HG03432 (cell line): ENCODE data around the gene GNAQ.
"Not testable (repeated sequence)": the region's sequence is repeated elsewhere in the genome, so short reads cannot be mapped to it uniquely, and the experiment has no call there.

Source experiments
- ATAC-seq: cut with Tn5 transposase; IDR thresholded peaks from one replicate; pipeline ENCODE4 v1.9.1; 2021; ENCODE audit warnings: mild to moderate bottlenecking, moderate library complexity; ENCODE audit not compliant: unreplicated experiment

GNAQ gene

GRCh38 chr9:77750981-77751340 is 280.6 kb downstream of the GNAQ start:
- no peak for ATAC-seq

DNA sequence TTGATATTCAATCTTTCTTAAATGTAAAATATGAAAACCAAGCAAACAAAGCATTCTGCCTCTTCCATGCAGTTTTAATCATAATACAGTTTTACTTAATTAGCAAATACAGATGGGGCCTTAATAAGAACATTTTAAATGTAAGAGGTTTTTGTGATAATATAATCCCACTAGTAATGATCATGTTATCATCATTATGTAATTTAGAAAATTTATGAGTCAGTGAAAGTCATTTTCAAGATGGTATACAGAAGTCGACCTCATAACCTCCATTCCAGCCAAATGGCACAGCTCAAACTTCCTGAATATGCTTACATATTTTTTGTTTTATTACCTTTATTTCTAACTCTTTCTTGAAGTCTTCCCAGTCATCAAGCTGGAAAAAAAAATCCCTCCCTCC is 281.3 kb downstream of the GNAQ start:
- ATAC-seq = no peak

DNA sequence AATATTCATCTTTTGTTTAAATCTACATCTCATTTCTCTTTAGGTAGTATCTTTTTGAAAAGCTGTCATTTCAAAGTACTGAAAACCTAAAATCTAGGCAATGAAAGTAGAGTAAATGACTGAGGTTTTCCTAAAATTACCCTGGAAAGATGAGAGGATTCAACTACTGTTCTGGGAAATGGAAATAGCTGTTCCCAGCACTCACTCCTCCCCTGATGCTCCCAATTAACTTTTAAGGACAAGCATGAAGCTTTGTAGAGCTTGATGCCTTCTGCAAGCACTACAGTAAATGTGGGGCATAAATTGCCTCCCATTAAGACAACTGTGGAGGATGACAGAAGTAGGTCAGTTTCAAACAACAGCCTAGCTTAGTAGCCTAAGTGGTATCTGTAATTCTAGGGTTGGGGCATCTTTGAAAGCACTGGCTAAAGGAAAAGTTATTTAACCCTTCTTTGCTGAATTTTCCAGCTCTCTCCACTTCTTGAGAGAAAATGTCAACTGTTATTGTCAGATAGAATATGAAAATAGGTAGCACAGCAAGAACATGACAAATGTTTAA is 283.3 kb downstream of the GNAQ start:
- no peak for ATAC-seq

GRCh38 chr9:77747163-77747562 is 284.4 kb downstream of the GNAQ start:
- no peak for ATAC-seq

DNA sequence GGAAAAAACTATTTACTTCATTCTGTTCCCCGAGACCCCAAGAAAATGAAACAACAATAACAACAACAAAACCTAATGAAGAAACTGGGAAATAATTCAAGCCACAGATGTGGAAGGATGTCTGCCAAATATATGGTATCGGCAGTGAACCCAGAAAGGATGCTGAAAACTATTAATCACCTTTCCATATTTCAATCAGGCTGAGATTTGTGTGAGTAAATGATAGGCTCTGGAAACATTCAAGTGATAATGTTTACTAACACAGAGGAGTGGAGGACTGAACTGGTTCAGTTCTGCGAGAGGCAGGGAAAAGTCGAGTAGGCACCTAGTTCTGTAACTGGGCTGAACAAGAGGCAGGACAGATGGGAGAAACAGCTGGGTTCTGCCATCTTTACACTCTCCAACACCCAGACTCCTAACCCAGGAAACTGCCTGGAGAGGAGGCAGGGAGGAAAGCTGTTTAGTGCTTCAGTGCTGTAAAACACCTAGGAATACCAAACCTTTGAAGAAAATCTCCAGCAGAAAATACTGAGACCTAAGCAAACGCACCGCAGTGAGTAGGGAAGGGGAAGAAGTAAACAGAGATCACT is 286.7 kb downstream of the GNAQ start:
- no peak for ATAC-seq

DNA sequence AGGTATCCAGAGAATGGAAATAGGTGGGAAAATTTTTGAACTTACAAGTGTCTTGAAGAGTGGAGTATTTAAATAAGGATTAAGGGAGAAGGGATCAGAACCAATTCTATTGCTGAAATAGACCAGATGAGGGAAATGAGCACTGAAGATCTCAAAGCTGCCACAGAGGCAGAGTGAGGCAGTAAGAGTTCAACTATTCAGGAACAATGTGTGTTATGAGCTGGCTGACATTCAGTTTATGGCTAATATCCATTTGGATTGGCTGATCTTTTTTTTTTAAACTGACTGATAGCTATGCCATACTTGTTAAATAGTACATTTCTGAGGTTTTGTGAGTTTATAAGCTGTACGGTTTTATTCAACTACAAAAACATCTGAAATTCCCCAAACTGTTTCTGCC is 288.2 kb downstream of the GNAQ start:
- no peak for ATAC-seq

- no peak for ATAC-seq
Measured at GRCh38 chr9:77738932-77739331, 292.7 kb downstream of the GNAQ start.

- ATAC-seq = no peak
Measured at GRCh38 chr9:77735494-77735893, 296.1 kb downstream of the GNAQ start.

- ATAC-seq = peak; percentile 79
Measured at GRCh38 chr9:77731930-77732329, 299.7 kb downstream of the GNAQ start.

DNA sequence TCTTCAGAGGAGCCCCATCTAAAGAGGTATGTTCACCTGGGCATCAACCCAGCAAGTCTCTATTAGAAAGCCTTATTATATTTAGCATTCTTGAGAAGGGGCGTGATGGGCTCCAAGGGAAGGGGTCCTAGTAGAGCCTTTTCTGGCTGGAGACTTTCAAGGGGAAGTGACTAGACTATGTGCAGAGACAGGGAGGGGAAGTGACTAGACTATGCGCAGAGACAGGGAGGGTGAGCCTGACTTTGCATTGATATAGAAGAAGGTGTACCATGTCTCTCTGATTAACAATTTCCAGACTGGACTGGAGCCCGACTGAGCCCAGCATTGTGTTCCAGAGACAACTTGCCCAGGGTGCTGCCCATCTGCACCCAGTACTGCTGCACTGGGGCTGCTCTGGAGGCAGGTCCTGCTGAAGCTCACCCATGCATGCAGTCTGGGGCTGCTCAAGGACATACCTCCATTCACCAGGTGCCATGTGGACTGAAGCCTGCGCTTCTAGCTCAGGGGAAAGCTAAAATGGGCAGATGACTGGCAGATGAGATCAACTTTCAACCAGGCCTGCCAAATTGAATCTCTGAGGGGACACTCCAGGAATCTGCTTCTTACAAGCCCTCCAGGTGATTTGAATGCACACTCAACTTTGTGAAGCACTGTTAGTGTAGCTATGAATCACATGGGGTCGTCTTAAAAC is 300.5 kb downstream of the GNAQ start:
- ATAC-seq = peak; percentile 35

- ATAC-seq = no peak
Measured at GRCh38 chr9:77729177-77729576, 302.4 kb downstream of the GNAQ start.

DNA sequence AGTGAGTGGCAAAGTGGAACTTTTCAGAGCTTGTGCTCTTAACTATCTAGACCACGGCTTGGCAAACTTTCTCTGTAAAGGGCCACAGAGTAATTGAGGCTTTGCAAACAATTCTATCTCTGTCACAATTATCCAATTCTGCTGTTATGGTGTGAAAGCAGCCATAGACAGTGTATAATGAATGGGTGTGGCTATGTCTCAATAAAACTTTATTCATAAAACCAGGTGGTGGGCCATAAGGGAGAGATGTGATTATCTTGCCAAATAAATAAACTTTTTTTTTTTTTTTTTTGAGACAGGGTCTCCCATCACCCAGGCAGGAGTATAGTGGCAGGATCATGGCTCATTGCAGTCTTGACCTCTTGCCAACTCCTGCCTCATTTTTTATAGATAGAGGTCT is 304.8 kb downstream of the GNAQ start:
- ATAC-seq = no peak

GRCh38 chr9:77726289-77726688 is 305.3 kb downstream of the GNAQ start:
- no peak for ATAC-seq

- no peak for ATAC-seq
Measured at GRCh38 chr9:77725820-77726219, 305.8 kb downstream of the GNAQ start.

DNA sequence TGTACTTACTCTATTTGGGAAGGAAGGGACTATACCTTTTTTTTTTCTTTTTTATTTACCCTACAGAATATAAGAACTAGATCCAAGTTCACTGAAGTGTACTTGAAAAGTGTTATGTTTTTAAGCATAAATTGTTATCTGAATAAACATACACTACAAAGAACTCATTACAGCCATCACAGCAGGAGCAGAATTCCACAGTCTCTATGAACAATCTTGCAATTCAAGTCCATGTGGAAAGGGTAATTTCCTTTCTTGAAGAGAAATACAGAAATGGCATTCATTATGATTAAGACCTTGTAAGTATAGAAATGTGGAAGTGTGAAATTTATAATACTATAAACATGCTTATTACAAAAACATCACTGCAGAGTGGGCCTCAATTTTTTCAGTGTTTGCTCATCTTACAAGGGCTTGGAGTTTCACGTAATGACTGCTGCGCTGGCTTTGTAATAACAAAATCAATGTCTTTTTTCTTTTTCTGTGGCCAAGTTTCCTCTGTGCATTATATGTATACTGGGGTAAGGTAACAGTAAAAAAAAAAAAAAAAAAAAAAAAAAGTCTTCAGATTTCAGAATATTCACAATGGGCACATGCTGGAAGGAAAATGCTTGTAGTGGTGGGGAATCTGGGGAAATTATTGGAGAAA is 306.4 kb downstream of the GNAQ start:
- no peak for ATAC-seq

DNA sequence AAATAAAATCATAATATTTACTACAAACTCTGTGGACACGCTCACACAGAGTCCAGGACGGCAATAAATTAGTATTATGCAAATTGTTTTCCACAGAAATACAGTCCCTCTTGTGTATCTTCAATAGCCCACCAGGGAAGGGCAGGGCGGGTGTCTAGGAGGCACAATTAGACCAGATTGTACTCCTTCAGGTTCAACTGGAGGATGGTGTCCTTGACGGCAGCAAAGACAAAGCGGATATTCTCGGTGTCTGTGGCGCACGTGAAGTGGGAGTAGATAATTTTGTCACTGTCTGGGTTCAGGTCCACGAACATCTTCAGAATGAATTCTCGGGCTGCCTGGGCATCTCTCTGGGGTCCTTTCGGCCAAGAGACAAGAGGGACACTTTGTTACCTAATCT is 310.5 kb downstream of the GNAQ start:
- ATAC-seq = not testable (repeated sequence)

DNA sequence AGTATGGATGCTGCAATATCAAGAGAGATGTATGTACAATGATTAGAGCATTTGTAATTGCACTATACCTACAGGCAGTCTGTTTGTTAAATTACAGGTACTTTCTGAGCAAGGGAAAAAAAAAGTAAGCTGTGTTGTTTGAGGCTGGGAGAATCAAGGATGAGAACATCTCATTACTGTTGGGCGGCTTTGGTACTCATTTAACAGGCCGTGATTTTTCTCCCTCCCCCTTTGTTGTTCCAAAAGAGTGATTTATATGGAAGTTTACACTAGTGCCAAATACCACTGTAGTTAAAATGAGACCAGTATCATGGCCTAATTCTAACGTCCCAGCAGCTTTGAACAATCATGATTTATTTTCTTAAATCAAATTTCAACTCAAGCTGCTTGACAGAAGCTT is 312.3 kb downstream of the GNAQ start:
- no peak for ATAC-seq

- ATAC-seq = not testable (repeated sequence)
Measured at GRCh38 chr9:77718298-77718640, 313.3 kb downstream of the GNAQ start.

DNA sequence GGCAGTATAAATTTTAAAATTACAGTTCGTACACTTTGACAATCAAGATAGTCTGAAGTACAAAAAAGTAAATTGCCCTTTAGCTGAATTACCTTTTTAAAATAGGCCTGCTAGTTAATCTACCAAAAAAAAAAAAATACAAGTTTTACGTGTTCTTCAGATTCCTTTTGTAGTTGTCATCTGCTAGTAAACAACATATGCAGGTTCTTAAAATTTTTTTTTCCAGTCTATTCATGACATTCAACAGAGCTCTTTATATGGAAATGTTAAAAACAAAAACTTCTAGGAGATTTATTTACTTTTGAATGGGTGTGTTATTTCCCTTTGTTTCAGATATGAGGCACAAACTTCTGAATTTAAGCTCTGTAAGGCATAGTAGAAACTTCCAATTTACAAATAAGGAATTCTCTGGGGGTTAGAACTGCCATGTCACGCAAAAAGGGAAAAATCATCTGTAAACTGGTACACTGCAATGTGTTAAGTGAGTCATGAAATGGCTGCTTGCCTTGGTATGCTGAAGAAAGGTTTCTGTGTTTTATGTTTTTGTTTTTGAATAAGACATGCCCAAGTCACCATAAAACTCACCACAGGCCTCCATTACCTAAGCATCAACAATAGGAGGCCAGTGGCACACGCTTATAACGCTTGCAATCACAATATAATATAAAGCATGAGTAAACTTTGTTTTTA is 313.9 kb downstream of the GNAQ start:
- not testable (repeated sequence) for ATAC-seq

DNA sequence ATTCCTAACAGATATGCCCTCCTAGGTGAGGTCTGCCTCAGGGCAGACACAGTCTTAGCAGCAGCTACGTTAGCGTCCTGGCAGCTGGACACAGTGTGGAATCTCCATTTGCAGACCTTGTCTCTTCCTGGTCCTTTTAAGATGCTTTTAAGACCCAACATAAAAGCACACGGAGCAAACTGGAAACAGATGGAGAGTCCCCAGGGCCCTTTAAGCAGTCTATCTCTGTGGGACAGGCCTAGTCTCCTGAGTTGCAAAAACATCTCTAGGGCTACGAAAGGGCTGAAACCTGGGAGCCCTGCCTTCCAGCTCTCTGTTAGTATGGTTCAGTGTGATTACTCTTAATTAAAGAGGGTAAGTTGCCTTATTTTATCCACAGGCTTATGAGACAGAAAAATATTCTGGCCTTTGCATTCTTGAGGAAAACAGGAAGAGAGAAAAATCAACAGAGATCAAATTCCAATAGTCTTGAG is 317.5 kb downstream of the GNAQ start:
- no peak for ATAC-seq

DNA sequence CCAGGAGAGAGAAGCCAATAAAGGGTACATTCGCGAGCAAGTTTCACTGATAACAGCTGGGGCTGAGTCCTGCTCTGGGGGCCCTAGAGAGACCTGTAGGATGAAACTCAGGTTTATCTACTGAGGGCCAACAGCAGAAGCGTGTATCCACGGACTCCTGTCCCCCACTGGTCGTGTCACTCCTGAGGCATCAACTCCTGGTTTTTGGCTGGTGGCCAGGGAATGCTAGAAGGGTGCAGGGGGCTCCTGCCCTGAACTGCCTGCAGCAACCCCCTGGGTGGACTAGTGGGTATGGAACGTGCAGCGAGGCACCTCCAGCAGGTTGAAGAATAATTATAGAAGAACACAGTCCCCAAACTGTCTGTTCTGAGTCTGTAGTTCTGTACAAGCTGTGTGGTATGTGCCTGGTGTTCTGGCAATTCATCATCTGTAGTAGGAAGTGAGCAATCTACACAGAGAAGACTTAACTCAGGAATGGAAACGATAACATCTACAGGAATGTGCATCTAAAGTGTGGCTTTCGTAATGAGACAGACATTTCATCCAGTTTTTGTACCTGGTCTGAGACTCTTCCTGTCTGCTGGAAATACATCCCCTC is 319.0 kb downstream of the GNAQ start:
- no peak for ATAC-seq
